AG04450 (cell line): Measurements from ENCODE around the gene CENPVL1. TPM values are rescaled to one million over a fixed set of nuclear protein-coding genes. Genes with fewer than 3 reads are reported as not detected.

Experiments
- CTCF ChIA-PET: fragments of 300-600, 350-600 bp; formaldehyde crosslinking; extraction: SDS; loops from one replicate; lab custom pipeline; 2022; ENCODE audit warnings: antibody characterized with exemption, inconsistent platforms; lab: Charles Lee
- POLR2A ChIA-PET: fragments of 350-600 bp; formaldehyde crosslinking; extraction: SDS; loops from one replicate; lab custom pipeline; 2021; ENCODE audit warnings: antibody characterized with exemption, inconsistent platforms; lab: Yijun Ruan, JAX
- DNase-seq: peaks from one replicate; pipeline ENCODE4 v3.0.0-alpha.2; 2011; ENCODE audit warnings: low read depth, low spot score
- H3K27ac ChIP-seq: one replicate; pipeline ENCODE4 v1.5.1; 2012; ENCODE audit warnings: low read depth, low read length, control low read depth
- H3K27me3 ChIP-seq: one replicate; pipeline ENCODE4 v1.6.0; 2012; ENCODE audit warnings: low read length; ENCODE audit not compliant: control insufficient read depth, insufficient read depth
- H3K4me3 ChIP-seq: 2 replicates; pipeline ENCODE4 v1.5.1; 2011; ENCODE audit warnings: mild to moderate bottlenecking, low read depth, low read length, control low read depth
- H3K9me3 ChIP-seq: 2 replicates; pipeline ENCODE4 v1.5.1; 2012; ENCODE audit warnings: low read length; ENCODE audit not compliant: control insufficient read depth, insufficient read depth
- CTCF ChIP-seq: IDR thresholded peaks from 2 replicates; pipeline ENCODE4 v1.5.1; 2011; ENCODE audit warnings: low read depth, low read length, control low read depth, inconsistent platforms
- polyA plus RNA-seq: library from polyadenylated mRNA; depleted of rRNA; stranded (reverse); fragments of >200 nt; gene quantifications from 2 replicates; pipeline ENCODE4 v1.2.3, GENCODE V29; 2011; rRNA removed

CENPVL1 gene
- polyA plus RNA-seq, 1 experiment, result not detected

GRCh38 chrX:51743179-51743957 is 33.1 kb downstream of the CENPVL1 start, which contains the start of gene GSPT2:
TSS of gene GSPT2 (plus strand) at chrX:51743442. CDS start at chrX:51743627, 185 bp downstream.
- Histone ChIP-seq H3K4me3 (peak within 1 kb of the TSS; percentile 79), H3K9me3 (no peaks in the 10 kb centered on the region; the same call in 1 of the 2 replicates), H3K27me3 (no peaks in the 10 kb centered on the region), H3K27ac (peak within 1 kb of the TSS; percentile 77)
- POLR2A ChIA-PET, result interaction anchor here (0.7 to 1.0 kb wide), 3 partner anchors 150 to 256 kb away, joined by 3 to 4 read pairs (median 4); partner anchors contain the start of gene MAGED1
- TF ChIP-seq CTCF, result no peak
- CTCF ChIA-PET, result no interaction called here
- peak; percentile 34 for DNase-seq

- Histone ChIP-seq H3K4me3 (no peak overlapping the region), H3K27ac (no peak overlapping the region), H3K27me3 (no peaks in the 10 kb centered on the region), H3K9me3 (no peaks in the 10 kb centered on the region; the same call in 1 of the 2 replicates)
- TF ChIP-seq CTCF, result no peak
- ChIA-PET CTCF (no interaction called here), POLR2A (no interaction called here)
- no peak for DNase-seq
These were observed 37.4 kb downstream of the CENPVL1 start for GRCh38 chrX:51747671-51748070.

- H3K4me3 ChIP-seq, result no peak overlapping the region
- H3K9me3 ChIP-seq, result no peaks in the 10 kb centered on the region
- no peaks in the 10 kb centered on the region for H3K27me3 ChIP-seq
- ChIA-PET CTCF (no interaction called here), POLR2A (no interaction called here)
- H3K27ac ChIP-seq, result no peak overlapping the region
- no peak for DNase-seq
- TF ChIP-seq CTCF, result no peak
These were observed 48.9 kb downstream of the CENPVL1 start for GRCh38 chrX:51759055-51759839.

- Histone ChIP-seq H3K27me3 (no peaks in the 10 kb centered on the region), H3K9me3 (no peaks in the 10 kb centered on the region), H3K4me3 (no peak overlapping the region), H3K27ac (no peak overlapping the region)
- POLR2A ChIA-PET, result no interaction called here
- TF ChIP-seq CTCF, result no peak
- DNase-seq, result no peak
- CTCF ChIA-PET, result no interaction called here
These were observed 50.3 kb downstream of the CENPVL1 start for GRCh38 chrX:51760657-51761056.

Other genes with a start within 250 kb of the CENPVL1 start
- 17.4 and 20.2 TPM in 2 replicates for gene NUDT11, start 213.9 kb upstream of the CENPVL1 start, polyA plus RNA-seq
- not detected in 2 replicates for gene CENPVL3, start 91.6 kb upstream of the CENPVL1 start, polyA plus RNA-seq
- not detected in 2 replicates for gene CENPVL2, start 27.7 kb upstream of the CENPVL1 start, polyA plus RNA-seq
- gene GSPT2, start 32.9 kb downstream of the CENPVL1 start, polyA plus RNA-seq, result 8.6 and 10.6 TPM in 2 replicates
- 549 and 622 TPM in 2 replicates for gene MAGED1, start 183.1 kb downstream of the CENPVL1 start, polyA plus RNA-seq